Measurements from ENCODE around the gene DPP10.

DNA sequence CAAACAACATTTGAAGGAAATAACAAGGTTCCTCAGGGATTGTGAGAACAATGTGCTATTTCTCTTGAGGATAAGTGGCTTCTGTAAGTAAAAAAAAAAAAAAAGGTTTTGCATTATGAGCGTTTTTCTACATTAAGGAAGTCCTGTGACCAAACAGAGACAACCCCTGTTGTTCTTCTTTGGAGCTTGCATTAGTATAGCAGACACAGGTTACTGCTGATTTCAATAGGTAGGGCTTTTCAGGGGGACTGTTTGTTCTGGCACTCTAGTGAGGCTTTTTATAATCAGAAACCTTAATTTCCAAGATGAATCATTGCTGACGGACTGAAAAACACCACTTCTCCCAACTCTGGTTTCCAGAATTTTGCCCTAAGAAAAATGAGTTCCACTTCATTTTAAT lies 8.2 kb downstream of the DPP10 start:
- TF ChIP-seq, protein P1, sequence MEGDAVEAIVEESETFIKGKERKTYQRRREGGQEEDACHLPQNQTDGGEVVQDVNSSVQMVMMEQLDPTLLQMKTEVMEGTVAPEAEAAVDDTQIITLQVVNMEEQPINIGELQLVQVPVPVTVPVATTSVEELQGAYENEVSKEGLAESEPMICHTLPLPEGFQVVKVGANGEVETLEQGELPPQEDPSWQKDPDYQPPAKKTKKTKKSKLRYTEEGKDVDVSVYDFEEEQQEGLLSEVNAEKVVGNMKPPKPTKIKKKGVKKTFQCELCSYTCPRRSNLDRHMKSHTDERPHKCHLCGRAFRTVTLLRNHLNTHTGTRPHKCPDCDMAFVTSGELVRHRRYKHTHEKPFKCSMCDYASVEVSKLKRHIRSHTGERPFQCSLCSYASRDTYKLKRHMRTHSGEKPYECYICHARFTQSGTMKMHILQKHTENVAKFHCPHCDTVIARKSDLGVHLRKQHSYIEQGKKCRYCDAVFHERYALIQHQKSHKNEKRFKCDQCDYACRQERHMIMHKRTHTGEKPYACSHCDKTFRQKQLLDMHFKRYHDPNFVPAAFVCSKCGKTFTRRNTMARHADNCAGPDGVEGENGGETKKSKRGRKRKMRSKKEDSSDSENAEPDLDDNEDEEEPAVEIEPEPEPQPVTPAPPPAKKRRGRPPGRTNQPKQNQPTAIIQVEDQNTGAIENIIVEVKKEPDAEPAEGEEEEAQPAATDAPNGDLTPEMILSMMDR (IDR thresholded peaks at IDR 0.05), result no peak
- TF ChIP-seq POLR2A (IDR thresholded peaks at IDR 0.05) (no peak), POLR2AphosphoS5 (IDR thresholded peaks at IDR 0.05) (no peak)
